Measurements from ENCODE around the gene INPP5D.
A peak's percentile ranks its signal among the peaks of the same experiment; 100 is the strongest.

The INPP5D gene

GRCh38 chr2:233234996-233235395 lies 174.9 kb downstream of the INPP5D start:
- DNase-seq (ENCODE audit: low read depth in 2 of 2): no peak

GRCh38 chr2:233235977-233236376 lies 175.8 kb downstream of the INPP5D start:
- no peak for DNase-seq (ENCODE audit: low read depth in 2 of 2)

GRCh38 chr2:233236820-233237589 lies 176.9 kb downstream of the INPP5D start:
- DNase-seq (ENCODE audit: low read depth in 2 of 2): no peak

- DNase-seq (ENCODE audit: low read depth in 2 of 2): no peak
Observed at GRCh38 chr2:233240897-233241296, 180.8 kb downstream of the INPP5D start.

GRCh38 chr2:233241803-233242202 lies 181.7 kb downstream of the INPP5D start:
- DNase-seq (ENCODE audit: low read depth in 2 of 2): no peak

- DNase-seq (ENCODE audit: low read depth in 2 of 2): no peak
Observed at GRCh38 chr2:233242231-233242927, 182.2 kb downstream of the INPP5D start.

- no peak for DNase-seq (ENCODE audit: low read depth in 2 of 2)
Observed at GRCh38 chr2:233243348-233243747, 183.2 kb downstream of the INPP5D start.

- no peak for DNase-seq (ENCODE audit: low read depth in 2 of 2)
Observed at GRCh38 chr2:233244818-233245217, 184.7 kb downstream of the INPP5D start.

GRCh38 chr2:233245406-233245805 lies 185.3 kb downstream of the INPP5D start:
- no peak for DNase-seq (ENCODE audit: low read depth in 2 of 2)

- no peak for DNase-seq (ENCODE audit: low read depth in 2 of 2)
Observed at GRCh38 chr2:233247116-233247515, 187.0 kb downstream of the INPP5D start.

- peak; percentile 30 to 71 for DNase-seq (ENCODE audit: low read depth in 2 of 2)
Observed at GRCh38 chr2:233247744-233248143, 187.6 kb downstream of the INPP5D start.

GRCh38 chr2:233248999-233249398 lies 188.9 kb downstream of the INPP5D start:
- DNase-seq (ENCODE audit: low read depth in 2 of 2): no peak

GRCh38 chr2:233250568-233250967 lies 190.4 kb downstream of the INPP5D start:
- DNase-seq (ENCODE audit: low read depth in 2 of 2): no peak

GRCh38 chr2:233250985-233251305 lies 190.8 kb downstream of the INPP5D start:
- DNase-seq (ENCODE audit: low read depth in 2 of 2): no peak

- peak; percentile 91 to 95 for DNase-seq (ENCODE audit: low read depth in 2 of 2)
Observed at GRCh38 chr2:233251306-233252116, 191.4 kb downstream of the INPP5D start, which contains the start of gene ATG16L1. ATG16L1 (plus strand) TSS chr2:233251673; CDS start chr2:233251828, 155 bp downstream.

- DNase-seq (ENCODE audit: low read depth in 2 of 2): no peak
Observed at GRCh38 chr2:233252227-233252626, 192.1 kb downstream of the INPP5D start.

- DNase-seq (ENCODE audit: low read depth in 2 of 2): no peak
Observed at GRCh38 chr2:233255151-233255550, 195.0 kb downstream of the INPP5D start.

- DNase-seq (ENCODE audit: low read depth in 2 of 2): no peak
Observed at GRCh38 chr2:233256048-233256447, 195.9 kb downstream of the INPP5D start.

All from stimulated activated CD8-positive, alpha-beta memory T cell treated with anti-CD3 and anti-CD28 coated beads, Interleukin-7, amount 100 ng/mL, for 4 hours (primary cell).